ENCODE results near the gene XKR3.
"Not testable (repeated sequence)": the region's sequence is repeated elsewhere in the genome, so short reads cannot be mapped to it uniquely, and the experiment has no call there.

The XKR3 gene

DNA sequence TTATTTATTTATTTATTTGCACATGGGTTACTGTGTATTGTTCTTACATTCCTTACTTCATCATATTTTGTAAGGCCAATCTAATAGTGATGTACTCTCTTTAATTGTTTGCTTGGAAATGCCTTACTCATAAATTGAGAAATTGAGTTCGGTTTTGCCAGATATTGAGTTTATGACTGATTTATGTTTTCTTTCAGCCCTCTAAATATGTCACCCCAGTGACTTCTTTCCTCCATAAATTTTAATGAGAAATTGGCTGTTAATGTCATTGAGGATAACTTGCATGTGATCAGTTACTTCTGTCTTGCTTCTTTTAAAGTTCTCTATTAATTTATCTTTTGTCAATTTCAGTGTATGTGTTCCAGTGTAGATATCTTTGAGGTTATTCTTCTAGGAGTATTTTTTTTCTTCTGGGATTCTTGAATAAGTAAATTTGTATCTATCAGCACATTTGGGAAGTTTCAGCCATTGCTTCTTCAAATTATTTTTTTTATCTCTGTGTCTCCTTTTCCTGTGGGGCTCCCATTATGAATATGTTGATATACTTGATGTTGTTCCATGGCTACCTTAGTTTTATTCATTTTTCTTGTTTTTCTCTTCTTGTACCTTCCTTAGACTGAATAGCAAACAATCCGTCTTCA, 47.8 kb downstream of the XKR3 start:
- no peak for DNase-seq (ENCODE audit: low spot score)
- TF ChIP-seq, protein P1, sequence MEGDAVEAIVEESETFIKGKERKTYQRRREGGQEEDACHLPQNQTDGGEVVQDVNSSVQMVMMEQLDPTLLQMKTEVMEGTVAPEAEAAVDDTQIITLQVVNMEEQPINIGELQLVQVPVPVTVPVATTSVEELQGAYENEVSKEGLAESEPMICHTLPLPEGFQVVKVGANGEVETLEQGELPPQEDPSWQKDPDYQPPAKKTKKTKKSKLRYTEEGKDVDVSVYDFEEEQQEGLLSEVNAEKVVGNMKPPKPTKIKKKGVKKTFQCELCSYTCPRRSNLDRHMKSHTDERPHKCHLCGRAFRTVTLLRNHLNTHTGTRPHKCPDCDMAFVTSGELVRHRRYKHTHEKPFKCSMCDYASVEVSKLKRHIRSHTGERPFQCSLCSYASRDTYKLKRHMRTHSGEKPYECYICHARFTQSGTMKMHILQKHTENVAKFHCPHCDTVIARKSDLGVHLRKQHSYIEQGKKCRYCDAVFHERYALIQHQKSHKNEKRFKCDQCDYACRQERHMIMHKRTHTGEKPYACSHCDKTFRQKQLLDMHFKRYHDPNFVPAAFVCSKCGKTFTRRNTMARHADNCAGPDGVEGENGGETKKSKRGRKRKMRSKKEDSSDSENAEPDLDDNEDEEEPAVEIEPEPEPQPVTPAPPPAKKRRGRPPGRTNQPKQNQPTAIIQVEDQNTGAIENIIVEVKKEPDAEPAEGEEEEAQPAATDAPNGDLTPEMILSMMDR (conservative IDR thresholded peaks at IDR 0.05; ENCODE audit: low read depth) = no peak
- H3K27ac ChIP-seq = no peak overlapping the region
- POLR2A ChIA-PET (ENCODE audit: low non-redundant PET) = no interaction called here
- CTCF ChIA-PET = no interaction called here

DNA sequence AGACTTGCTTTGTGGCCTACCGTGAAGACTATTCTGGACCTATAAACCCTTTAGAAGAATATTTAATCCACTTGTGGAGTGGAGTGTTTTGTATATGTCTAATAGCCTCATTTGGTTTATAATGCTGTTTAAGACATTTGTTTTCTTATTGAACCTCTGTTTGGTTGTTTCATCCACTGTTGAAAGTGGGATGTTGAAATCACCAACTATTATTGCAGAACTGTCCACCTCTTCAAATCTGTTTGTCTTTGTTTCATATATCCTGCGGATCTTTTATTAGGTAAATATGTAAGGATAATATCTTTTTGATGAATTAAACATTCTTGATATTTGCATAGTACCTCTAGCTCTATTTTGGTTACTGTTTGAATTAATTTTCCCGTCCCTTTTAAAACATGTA, 49.1 kb downstream of the XKR3 start:
- ChIA-PET CTCF (no interaction called here), POLR2A (ENCODE audit: low non-redundant PET) (no interaction called here)
- no peak overlapping the region for H3K27ac ChIP-seq
- TF ChIP-seq, protein P1 (conservative IDR thresholded peaks at IDR 0.05; ENCODE audit: low read depth) = no peak
- no peak for DNase-seq (ENCODE audit: low spot score)

DNA sequence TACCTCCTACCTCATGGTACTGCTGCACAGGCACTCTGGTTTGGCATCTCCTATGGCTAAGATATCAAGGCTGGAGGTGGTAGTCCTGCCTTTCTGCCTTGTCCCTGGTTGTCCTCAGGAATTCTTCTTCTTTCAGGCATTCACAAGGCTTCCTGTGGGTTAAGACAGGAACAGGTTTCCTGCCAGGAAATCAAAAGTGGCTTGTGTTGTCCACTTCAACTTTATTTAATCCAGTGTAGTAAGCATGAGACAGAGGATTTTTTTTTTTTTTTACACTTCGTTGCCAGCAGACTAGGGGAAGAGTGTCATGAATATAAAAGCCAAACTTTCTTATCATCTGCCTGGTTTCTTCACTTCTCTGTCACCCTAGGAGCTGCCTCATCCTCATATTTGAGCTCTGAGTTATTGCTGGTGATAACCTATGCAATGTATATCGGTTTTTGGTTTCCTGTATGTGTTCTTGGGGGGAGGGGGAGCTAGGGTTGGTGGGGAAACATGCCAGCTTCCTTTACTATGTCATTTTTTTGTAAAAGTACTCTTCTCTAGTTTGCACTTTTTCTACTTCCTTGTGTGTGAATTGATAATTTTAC, 50.2 kb downstream of the XKR3 start:
- TF ChIP-seq, protein P1 (conservative IDR thresholded peaks at IDR 0.05; ENCODE audit: low read depth) = 0 out of 2 replicates have a peak, but pooled peaks have one; percentile 3
- ChIA-PET CTCF (interaction anchor here (0.8 kb wide), 1 partner anchor 9 kb away, joined by 3 read pairs; no protein-coding TSS in a partner anchor), POLR2A (ENCODE audit: low non-redundant PET) (no interaction called here)
- H3K27ac ChIP-seq = no peak overlapping the region
- no peak for DNase-seq (ENCODE audit: low spot score)

DNA sequence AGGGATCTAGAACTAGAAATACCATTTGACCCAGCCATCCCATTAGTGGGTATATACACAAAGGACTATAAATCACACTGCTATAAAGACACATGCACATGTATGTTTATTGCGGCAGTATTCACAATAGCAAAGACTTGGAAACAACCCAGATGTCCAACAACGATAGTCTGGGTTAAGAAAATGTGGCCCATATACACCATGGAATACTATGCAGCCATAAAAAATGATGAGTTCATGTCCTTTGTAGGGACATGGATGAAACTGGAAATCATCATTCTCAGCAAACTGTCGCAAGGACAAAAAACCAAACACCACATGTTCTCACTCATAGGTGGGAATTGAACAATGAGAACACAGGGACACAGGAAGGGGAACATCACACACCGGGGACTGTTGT, 53.6 kb downstream of the XKR3 start:
- POLR2A ChIA-PET (ENCODE audit: low non-redundant PET); DNase-seq (ENCODE audit: low spot score); H3K27ac ChIP-seq; CTCF ChIA-PET: not testable (repeated sequence)

DNA sequence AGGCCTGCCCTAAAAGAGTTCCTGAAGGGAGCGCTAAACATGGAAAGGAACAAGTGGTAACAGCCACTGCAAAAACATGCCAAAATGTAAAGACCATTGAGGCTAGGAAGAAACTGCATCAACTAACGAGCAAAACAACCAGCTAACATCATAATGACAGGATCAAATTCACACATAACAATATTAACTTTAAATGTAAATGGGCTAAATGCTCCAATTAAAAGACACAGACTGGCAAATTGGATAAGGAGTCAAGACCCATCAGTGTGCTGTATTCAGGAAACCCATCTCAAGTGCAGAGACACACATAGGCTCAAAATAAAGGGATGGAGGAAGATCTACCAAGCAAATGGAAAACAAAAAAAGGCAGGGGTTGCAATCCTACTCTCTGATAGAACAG, 57.3 kb downstream of the XKR3 start:
- CTCF ChIA-PET; H3K27ac ChIP-seq; POLR2A ChIA-PET (ENCODE audit: low non-redundant PET); DNase-seq (ENCODE audit: low spot score): not testable (repeated sequence)

DNA sequence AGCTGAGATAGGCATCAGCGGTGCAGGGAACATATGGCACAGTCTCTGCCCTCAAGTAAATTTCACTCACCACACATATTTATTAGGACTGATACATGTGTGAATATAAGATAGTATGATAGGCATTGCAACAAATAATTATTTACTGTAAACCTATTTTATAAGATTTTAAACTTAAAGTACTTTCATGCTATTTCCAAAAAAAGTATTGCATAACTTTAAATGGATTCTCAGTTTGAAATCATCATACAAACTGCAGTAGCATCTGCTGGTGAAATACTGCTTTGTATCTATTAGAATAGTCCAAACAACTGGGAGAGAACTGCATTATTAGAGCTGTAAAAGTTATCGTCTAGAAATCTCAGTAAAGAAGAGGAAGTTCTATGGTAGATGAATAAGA, 63.0 kb downstream of the XKR3 start:
- DNase-seq (ENCODE audit: low spot score); POLR2A ChIA-PET (ENCODE audit: low non-redundant PET); CTCF ChIA-PET; H3K27ac ChIP-seq: not testable (repeated sequence)

DNA sequence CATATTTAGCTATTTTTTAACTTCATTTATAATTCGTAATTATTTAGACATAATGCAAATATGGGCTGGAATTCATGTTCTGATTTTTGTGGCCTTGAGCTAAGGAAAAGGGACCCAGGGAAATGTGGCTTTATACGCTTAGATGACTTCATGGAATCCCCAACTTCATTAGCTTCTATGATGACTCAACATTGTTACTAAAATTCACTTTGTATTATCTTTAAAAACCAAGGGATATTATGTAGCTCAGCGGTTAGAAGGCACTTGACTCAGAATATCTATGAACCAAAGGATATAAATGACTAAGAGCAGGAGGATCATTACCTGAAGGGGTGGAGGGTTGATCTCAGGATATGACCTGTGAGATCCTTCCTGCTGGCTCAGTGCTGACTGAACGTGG, 64.8 kb downstream of the XKR3 start:
- H3K27ac ChIP-seq; POLR2A ChIA-PET (ENCODE audit: low non-redundant PET); CTCF ChIA-PET; DNase-seq (ENCODE audit: low spot score): not testable (repeated sequence)

DNA sequence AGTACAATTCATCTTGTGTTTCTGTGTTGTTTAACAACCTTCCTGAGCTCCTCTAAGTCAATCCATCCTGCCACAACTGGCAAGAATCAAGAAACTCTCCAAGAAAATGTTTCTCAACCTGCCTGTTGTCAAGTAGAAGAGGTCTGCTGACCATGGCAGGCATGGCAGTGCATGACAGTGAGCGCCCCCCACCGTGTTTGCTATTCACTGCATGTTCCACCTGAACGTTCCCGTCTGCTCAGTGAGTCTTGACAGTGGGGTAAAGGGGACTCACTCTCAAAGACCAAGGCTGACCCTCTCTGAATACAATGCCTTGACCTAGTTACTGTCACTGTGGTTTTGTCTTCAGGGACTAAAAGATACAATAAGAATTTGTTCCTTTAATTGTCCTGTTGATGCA, 75.9 kb downstream of the XKR3 start:
- POLR2A ChIA-PET (ENCODE audit: low non-redundant PET) = not testable (repeated sequence)

DNA sequence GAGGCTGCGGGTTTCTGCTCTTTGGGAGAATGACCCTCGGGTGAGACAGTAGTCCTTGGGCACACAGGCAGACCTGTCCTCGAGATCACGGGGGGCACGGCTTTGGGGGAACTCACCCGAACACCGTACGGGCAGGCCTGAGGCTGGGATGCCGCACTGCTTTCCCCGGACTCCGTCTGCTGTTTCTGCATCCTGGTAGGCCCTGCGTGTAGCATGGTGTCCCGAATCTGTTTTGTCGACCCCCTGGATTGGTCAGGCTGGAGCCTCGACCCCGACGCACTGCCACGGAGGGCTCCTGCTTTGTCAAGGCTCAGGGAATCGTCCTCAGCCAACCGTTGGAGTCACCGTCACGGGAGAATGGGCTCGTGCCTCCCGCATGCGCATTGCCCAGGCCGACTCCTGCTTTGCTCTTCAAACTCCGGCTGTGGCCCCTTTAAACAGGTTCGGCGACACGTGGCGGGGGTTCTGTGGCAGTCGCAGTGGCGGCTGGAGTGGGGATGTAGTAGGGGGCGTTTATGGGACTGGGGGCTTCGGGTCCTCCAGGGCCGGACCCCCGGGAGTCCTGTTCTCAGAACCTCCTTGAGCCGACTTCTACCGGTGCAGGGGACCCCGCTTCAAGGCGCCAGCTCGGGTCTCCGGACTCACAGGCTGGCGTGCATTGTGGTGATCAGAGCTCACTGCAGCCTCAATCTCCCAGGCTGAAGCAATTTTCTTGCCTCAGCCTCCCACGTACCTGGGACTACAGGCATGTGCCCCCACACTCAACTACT, 76.9 kb downstream of the XKR3 start:
- POLR2A ChIA-PET (ENCODE audit: low non-redundant PET); DNase-seq (ENCODE audit: low spot score); CTCF ChIA-PET; H3K27ac ChIP-seq: not testable (repeated sequence)

More for the DNA sequence above, 75.9 kb downstream of the XKR3 start:
- CTCF ChIA-PET; H3K27ac ChIP-seq; DNase-seq (ENCODE audit: low spot score): not testable (repeated sequence)

DNA sequence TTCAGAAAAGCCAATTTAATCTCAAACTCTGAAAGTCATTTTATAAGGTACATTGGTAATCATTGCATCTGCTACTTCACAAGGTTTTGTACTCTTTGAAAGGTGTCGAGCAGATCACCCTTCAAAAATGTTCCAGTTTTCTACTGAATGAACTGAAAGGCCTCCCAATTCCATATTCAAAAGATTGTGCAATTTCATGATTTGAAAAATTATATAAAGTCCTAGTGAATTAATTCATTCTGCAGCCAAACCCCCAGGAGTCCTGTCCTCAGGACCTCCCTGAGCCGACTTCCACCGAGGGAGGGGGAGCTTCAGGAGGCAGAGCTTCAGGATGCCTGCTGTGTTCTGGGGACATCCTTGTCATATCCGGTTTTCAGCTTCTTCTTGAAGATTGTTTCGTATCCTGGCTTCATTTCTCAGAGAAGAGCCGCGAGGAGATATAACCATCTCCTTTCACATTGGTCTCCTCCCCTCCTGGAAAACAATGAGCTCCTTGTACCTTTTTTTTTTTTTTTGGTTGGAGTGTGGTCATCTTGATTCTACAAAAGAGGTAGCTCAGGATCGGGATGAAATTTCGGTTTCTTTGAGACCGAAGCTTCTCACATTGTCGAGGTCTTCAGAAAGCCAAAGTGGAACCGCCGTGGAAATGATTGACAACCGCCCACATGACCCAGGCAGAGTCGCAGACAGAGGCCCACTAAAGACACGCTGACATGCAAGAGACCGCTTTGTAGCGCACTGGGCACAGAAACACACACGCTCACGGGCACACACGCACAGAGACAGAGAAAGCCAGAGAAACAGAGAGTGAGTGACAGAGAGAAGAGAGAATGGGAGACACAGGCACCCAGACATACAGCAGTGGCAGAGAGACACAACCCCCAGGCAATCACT, 77.7 kb downstream of the XKR3 start:
- DNase-seq (ENCODE audit: low spot score); POLR2A ChIA-PET (ENCODE audit: low non-redundant PET): not testable (repeated sequence)

DNA sequence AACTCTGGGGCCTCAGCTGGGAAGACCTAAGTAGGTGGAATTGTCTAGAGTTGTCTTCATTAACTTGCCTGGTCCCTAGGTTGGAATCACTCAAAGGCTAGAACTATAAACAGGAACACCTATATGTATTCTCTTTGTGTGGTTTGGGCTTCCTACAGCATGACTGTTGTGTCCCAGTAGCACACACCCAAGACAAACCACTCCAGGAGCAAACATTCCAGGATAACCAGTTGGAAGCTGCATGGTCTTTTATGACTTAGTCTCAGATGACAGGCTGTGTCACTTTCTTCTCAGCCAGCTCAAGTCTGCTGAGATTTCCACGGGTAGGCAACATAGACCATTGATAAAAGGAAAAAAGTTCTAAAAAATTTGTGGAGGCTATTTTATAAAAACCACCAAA, 90.9 kb downstream of the XKR3 start:
- POLR2A ChIA-PET (ENCODE audit: low non-redundant PET); CTCF ChIA-PET; DNase-seq (ENCODE audit: low spot score); H3K27ac ChIP-seq: not testable (repeated sequence)

More for the DNA sequence above, 77.7 kb downstream of the XKR3 start:
- CTCF ChIA-PET, H3K27ac ChIP-seq: not testable (repeated sequence)
